Nucleus accumbens (tissue), 56 donors: ENCODE results near the gene FAM200A.

Source experiments
- DNase-seq, 56 donors: peaks; one replicate each; lab custom pipeline; 2025; lab: John Stamatoyannopoulos, UW

FAM200A gene

GRCh38 chr7:99514050-99514449 lies 37.9 kb downstream of the FAM200A start:
- no peak for DNase-seq

- no peak for DNase-seq
These were observed 46.6 kb downstream of the FAM200A start for GRCh38 chr7:99505324-99505662.

GRCh38 chr7:99504603-99505323 lies 47.2 kb downstream of the FAM200A start, which contains the start of gene ZKSCAN5:
TSS of gene ZKSCAN5 (plus strand) at chr7:99504662. CDS start at chr7:99506045, 1,383 bp downstream.
- peak; percentile 84 to 100 (median 98) for DNase-seq

GRCh38 chr7:99504281-99504602 lies 47.7 kb downstream of the FAM200A start:
- peak in 14 of 56 donors; percentile 90 to 99 (median 98) for DNase-seq

GRCh38 chr7:99501236-99501635 lies 50.7 kb downstream of the FAM200A start:
- peak in 1 of 56 donors; percentile 0 for DNase-seq

GRCh38 chr7:99500637-99501009 lies 51.3 kb downstream of the FAM200A start:
- DNase-seq = no peak

GRCh38 chr7:99499721-99500636 lies 51.9 kb downstream of the FAM200A start, which contains the start of gene ZNF394:
TSS of gene ZNF394 (minus strand) at chr7:99500281. CDS start at chr7:99500093, 188 bp downstream.
- peak; percentile 27 to 95 (median 87) for DNase-seq

GRCh38 chr7:99499371-99499720 lies 52.6 kb downstream of the FAM200A start:
- DNase-seq = no peak

- no peak for DNase-seq
These were observed 53.4 kb downstream of the FAM200A start for GRCh38 chr7:99498546-99498944.

GRCh38 chr7:99497766-99498545 lies 54.0 kb downstream of the FAM200A start:
- no peak for DNase-seq
